HCT116 (cell line): ENCODE measurements around the gene SHISA6. TPM values are rescaled to one million over a fixed set of nuclear protein-coding genes. Genes with fewer than 3 reads are reported as not detected.

Experiments used
- ATAC-seq: fragments of 200-7000 bp; cut with Tn5 transposase; 2 replicates; pipeline ENCODE4 v1.9.1; 2020; ENCODE audit warnings: mild to moderate bottlenecking, moderate library complexity
- BruUV-seq: library from RNA; stranded (reverse); fragments of 400-500 nt; replicated peaks from 2 replicates; lab custom pipeline; 2021; lab: Mats Ljungman, UMichigan
- CTCF ChIA-PET: fragments of 300-600 bp; sonication (Branson Sonifier 250); formaldehyde crosslinking; loops from one replicate; lab custom pipeline; 2021; ENCODE audit warnings: antibody characterized with exemption; lab: Charles Lee
- POLR2A ChIA-PET: fragments of 300-600, 350-600 bp; sonication (Branson Sonifier 250); formaldehyde crosslinking; loops from one replicate; lab custom pipeline; 2021; ENCODE audit warnings: antibody characterized with exemption; lab: Charles Lee
- RAD21 ChIA-PET, 2 experiments: fragments of 300-600 bp; sonication (Branson Sonifier 250); formaldehyde crosslinking; loops; one replicate each; lab custom pipeline; 2023; ENCODE audit warnings: low total read pairs in 2 of 2; ENCODE audit not compliant: uncharacterized antibody in 2 of 2, unreplicated experiment in 2 of 2, low non-redundant PET in 1 of 2; lab: Charles Lee
- DNase-seq: peaks from one replicate; pipeline ENCODE4 v3.0.0-alpha.2; 2010; ENCODE audit warnings: low read depth, low spot score
- H2AFZ ChIP-seq: fragments of 200-600 bp; shearing (Covaris generic), sonication (generic); 2 replicates; pipeline ENCODE4 v1.6.1; 2017; ENCODE audit warnings: low read depth, mixed run types, mixed read lengths, antibody characterized with exemption, low read length; ENCODE audit not compliant: poor library complexity, severe bottlenecking
- H3K27ac ChIP-seq: 2 replicates; pipeline ENCODE4 v1.5.1; 2012; ENCODE audit warnings: low read depth, low read length
- H3K27me3 ChIP-seq: fragments of 200-600 bp; sonication (generic); 2 replicates; pipeline ENCODE4 v1.6.1; 2016; ENCODE audit warnings: mixed run types, low read length, mixed read lengths; ENCODE audit not compliant: insufficient read depth
- H3K36me3 ChIP-seq, 2 experiments: fragments of 200-500 bp in 1 of 2; fragments of 200-600 bp in 1 of 2; sonication (Bioruptor generic) in 1 of 2; sonication (generic) in 1 of 2; 2 replicates each; pipeline versions ENCODE4 v1.5.1 to v1.6.1; 2014 to 2016; ENCODE audit warnings: low read length in 2 of 2, inconsistent platforms in 1 of 2, mixed read lengths in 1 of 2, mixed run types in 1 of 2; ENCODE audit not compliant: insufficient read depth in 2 of 2, control insufficient read depth in 1 of 2
- H3K4me1 ChIP-seq, 2 experiments: fragments of 200-600 bp in 1 of 2; sonication (generic) in 1 of 2; 2 replicates each; pipeline versions ENCODE4 v1.5.1 to v1.6.1; 2012 to 2017; ENCODE audit warnings: low read length in 2 of 2, inconsistent platforms in 1 of 2, mild to moderate bottlenecking in 1 of 2, mixed read lengths in 1 of 2, mixed run types in 1 of 2, moderate library complexity in 1 of 2; ENCODE audit not compliant: insufficient read depth in 2 of 2, control insufficient read depth in 1 of 2
- H3K4me2 ChIP-seq: fragments of 200-600 bp; sonication (generic); 2 replicates; pipeline ENCODE4 v1.6.1; 2017; ENCODE audit warnings: mixed run types, low read length, mixed read lengths
- H3K4me3 ChIP-seq, 2 experiments: fragments of 200-600 bp in 1 of 2; sonication (generic) in 1 of 2; replicated peaks in 1 of 2; 2 replicates each; pipeline ENCODE4 v1.5.1; 2011 to 2016; ENCODE audit warnings: low read length in 2 of 2, control low read depth in 1 of 2, low read depth in 1 of 2, mild to moderate bottlenecking in 1 of 2, mixed read lengths in 1 of 2, mixed run types in 1 of 2
- H3K79me2 ChIP-seq: fragments of 200-600 bp; sonication (generic); 2 replicates; pipeline ENCODE4 v1.6.1; 2017; ENCODE audit warnings: mild to moderate bottlenecking, mixed run types, low read length, moderate library complexity, mixed read lengths; ENCODE audit not compliant: insufficient read depth
- H3K9ac ChIP-seq: fragments of 200-600 bp; sonication (generic); 2 replicates; pipeline ENCODE4 v1.6.1; 2016; ENCODE audit warnings: low read length, mixed read lengths
- H3K9me2 ChIP-seq: fragments of 200-600 bp; sonication (generic), shearing (Covaris generic); 2 replicates; pipeline ENCODE4 v1.6.1; 2017; ENCODE audit warnings: mixed run types, mild to moderate bottlenecking, moderate library complexity; ENCODE audit not compliant: insufficient read depth
- H3K9me3 ChIP-seq, 2 experiments: fragments of 200-500 bp in 1 of 2; fragments of 200-600 bp in 1 of 2; sonication (Bioruptor generic) in 1 of 2; sonication (generic) in 1 of 2; 2 replicates each; pipeline ENCODE4 v1.6.1; 2014 to 2017; ENCODE audit warnings: low read length in 2 of 2, mixed read lengths in 2 of 2, inconsistent platforms in 1 of 2, low read depth in 1 of 2, mild to moderate bottlenecking in 1 of 2, mixed run types in 1 of 2, moderate library complexity in 1 of 2; ENCODE audit not compliant: control insufficient read depth in 1 of 2, insufficient read depth in 1 of 2
- H4K20me1 ChIP-seq: fragments of 200-600 bp; sonication (generic), shearing (Covaris generic); 2 replicates; pipeline ENCODE4 v1.6.1; 2017; ENCODE audit warnings: mixed run types, mild to moderate bottlenecking, moderate library complexity; ENCODE audit not compliant: insufficient read depth
- ATF3 ChIP-seq: IDR thresholded peaks from 2 replicates; pipeline ENCODE4 v1.6.1; 2012
- CBX3 ChIP-seq: IDR thresholded peaks from 2 replicates; pipeline ENCODE4 v1.6.1; 2012; ENCODE audit warnings: low read depth
- CEBPB ChIP-seq: IDR thresholded peaks from 2 replicates; pipeline ENCODE4 v1.6.1; 2012; ENCODE audit warnings: low read depth
- EGR1 ChIP-seq: IDR thresholded peaks from 2 replicates; pipeline ENCODE4 v1.6.1; 2012; ENCODE audit warnings: low read depth
- EZH2phosphoT487 ChIP-seq: fragments of 200-600 bp; IDR thresholded peaks from 2 replicates; pipeline ENCODE4 v1.6.1; 2018; ENCODE audit warnings: antibody characterized with exemption, borderline replicate concordance
- FOSL1 ChIP-seq: IDR thresholded peaks from 2 replicates; pipeline ENCODE4 v1.6.1; 2012; ENCODE audit warnings: low read depth
- SIN3A ChIP-seq: IDR thresholded peaks from 2 replicates; pipeline ENCODE4 v1.6.1; 2012; ENCODE audit warnings: low read depth
- SRF ChIP-seq: IDR thresholded peaks from 2 replicates; pipeline ENCODE4 v1.6.1; 2012; ENCODE audit warnings: low read depth
- TCF7L2 ChIP-seq: IDR thresholded peaks from 2 replicates; pipeline ENCODE4 v1.7.0; 2011; ENCODE audit warnings: borderline replicate concordance, inconsistent platforms; ENCODE audit not compliant: insufficient read depth, insufficient read length; ENCODE audit errors: extremely low read depth
- YY1 ChIP-seq: IDR thresholded peaks from 2 replicates; pipeline ENCODE4 v1.6.1; 2011; ENCODE audit warnings: low read length, low read depth, moderate library complexity, mild to moderate bottlenecking; ENCODE audit not compliant: insufficient replicate concordance; ENCODE audit errors: extremely low read depth
- ZNF274 ChIP-seq: fragments of 200-500 bp; sonication (Bioruptor generic); IDR thresholded peaks from 2 replicates; pipeline ENCODE4 v1.6.1; 2014; ENCODE audit warnings: mild to moderate bottlenecking, low read depth, low read length, inconsistent platforms
- intact Hi-C: fragments of 100-400 bp; cut with micrococcal nuclease; formaldehyde crosslinking; loops from 2 replicates; pipeline ENCODE4 v1.10.0; 2022
- total RNA-seq: library from RNA; stranded (reverse); gene quantifications from one replicate; pipeline ENCODE4 v1.2.1, GENCODE V29; 2021; ENCODE audit not compliant: unreplicated experiment
- TF ChIP-seq, protein P1 (sequence below), 3 experiments: fragments of 200-600 bp in 1 of 3; sonication (generic) in 1 of 3; IDR thresholded peaks in 2 of 3; conservative IDR thresholded peaks in 1 of 3; 2 replicates each; pipeline ENCODE4 v1.5.1; 2012 to 2017; ENCODE audit warnings: low read depth in 2 of 3, low read length in 2 of 3, antibody characterized with exemption in 1 of 3, borderline replicate concordance in 1 of 3, control low read depth in 1 of 3, mild to moderate bottlenecking in 1 of 3, mixed read lengths in 1 of 3, mixed run types in 1 of 3, moderate library complexity in 1 of 3; ENCODE audit not compliant: insufficient read depth in 1 of 3

The SHISA6 gene
- total RNA-seq, 1 experiment from 2014 or later = not detected

DNA sequence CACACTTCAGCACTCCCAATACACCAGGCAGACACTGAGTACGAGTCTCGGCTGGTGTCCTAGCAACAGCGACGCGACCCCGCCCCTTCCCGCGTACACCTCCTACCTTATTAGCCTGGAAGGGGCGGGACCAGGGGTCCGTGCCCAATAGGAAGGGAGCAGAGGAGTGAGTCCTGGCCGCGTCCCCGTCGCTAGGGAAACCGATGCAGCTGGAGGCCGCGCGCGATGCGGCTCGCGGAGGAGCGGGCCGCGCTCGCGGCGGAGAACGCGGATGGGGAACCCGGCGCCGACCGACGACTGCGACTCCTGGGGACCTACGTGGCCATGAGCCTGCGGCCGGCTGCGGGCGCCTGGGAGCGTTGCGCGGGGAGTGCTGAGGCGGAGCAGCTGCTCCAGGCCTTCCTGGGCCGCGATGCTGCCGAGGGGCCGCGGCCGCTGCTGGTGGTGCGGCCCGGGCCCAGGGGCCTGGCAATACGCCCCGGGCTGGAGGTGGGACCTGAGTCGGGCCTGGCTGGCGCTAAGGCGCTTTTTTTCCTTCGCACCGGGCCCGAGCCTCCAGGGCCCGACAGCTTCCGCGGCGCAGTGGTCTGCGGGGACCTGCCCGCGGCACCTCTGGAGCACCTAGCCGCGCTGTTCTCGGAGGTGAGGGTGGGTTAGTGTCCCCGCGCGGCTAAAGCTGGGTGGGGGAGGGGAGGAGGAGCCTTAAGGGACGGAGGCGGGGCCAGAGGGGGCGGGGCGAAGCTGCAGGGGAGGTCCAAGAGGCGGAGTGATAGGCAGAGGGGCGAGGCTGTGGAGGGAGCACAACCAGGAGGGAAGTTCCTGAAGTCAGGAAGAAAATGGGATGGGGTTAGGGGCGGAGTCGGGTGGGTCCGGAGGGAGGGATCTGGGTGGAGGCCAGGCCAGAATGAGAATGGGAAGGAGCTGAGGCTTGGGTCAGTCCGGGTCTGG is 357.5 kb downstream of the SHISA6 start, which contains the start of gene DNAH9 (continued):
- TF ChIP-seq, protein P1, sequence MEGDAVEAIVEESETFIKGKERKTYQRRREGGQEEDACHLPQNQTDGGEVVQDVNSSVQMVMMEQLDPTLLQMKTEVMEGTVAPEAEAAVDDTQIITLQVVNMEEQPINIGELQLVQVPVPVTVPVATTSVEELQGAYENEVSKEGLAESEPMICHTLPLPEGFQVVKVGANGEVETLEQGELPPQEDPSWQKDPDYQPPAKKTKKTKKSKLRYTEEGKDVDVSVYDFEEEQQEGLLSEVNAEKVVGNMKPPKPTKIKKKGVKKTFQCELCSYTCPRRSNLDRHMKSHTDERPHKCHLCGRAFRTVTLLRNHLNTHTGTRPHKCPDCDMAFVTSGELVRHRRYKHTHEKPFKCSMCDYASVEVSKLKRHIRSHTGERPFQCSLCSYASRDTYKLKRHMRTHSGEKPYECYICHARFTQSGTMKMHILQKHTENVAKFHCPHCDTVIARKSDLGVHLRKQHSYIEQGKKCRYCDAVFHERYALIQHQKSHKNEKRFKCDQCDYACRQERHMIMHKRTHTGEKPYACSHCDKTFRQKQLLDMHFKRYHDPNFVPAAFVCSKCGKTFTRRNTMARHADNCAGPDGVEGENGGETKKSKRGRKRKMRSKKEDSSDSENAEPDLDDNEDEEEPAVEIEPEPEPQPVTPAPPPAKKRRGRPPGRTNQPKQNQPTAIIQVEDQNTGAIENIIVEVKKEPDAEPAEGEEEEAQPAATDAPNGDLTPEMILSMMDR (IDR thresholded peaks at IDR 0.05 in 2 of 3, conservative IDR thresholded peaks at IDR 0.05 in 1 of 3; ENCODE audit: borderline replicate concordance in 1 of 3, insufficient read depth in 1 of 3, low read depth in 2 of 3, low read length in 2 of 3) = no peak
- no peak for TF ChIP-seq FOSL1

DNA sequence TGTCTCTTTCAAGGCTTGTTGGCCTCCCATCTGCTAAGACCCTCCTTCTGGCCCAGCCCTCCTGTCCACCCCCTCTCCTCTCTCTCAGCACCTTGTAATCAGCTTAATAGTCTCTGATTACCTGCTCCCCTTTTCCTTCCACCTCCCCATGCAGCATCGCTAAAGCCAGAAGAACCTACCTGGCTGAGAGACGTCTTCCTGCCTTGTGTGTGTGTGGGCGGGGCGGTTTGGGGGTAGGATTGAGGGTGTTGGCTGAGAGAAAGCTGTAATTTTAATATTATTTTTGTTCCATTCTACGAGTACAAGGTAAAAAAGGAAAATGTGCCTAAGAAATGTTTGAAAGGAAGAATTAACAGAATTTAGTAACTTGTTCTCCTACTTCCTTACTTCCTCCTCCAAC is 360.6 kb downstream of the SHISA6 start:
- intact Hi-C loops = no loop called here
- no peaks in the 10 kb centered on the region for H3K27me3 ChIP-seq
- DNase-seq (no peak), ATAC-seq (no peak)
- H3K4me3 ChIP-seq = no peak overlapping the region
- H3K9me2 ChIP-seq = no peaks in the 10 kb centered on the region
- peaks cover 0 to 8% of the 10 kb centered on the region in 2 experiments; a peak in 1 of 4 replicates for H3K9me3 ChIP-seq
- RAD21 ChIA-PET = no interaction called here
- H4K20me1 ChIP-seq = no peaks in the 10 kb centered on the region
- no peaks in the 10 kb centered on the region for H3K4me1 ChIP-seq
- H3K36me3 ChIP-seq = no peaks in the 10 kb centered on the region
- no peak overlapping the region for H3K4me2 ChIP-seq
- no peak overlapping the region for H2AFZ ChIP-seq
- no peak overlapping the region for H3K27ac ChIP-seq
- no TSS peak for BruUV-seq
- POLR2A ChIA-PET = no interaction called here
- CTCF ChIA-PET = no interaction called here
- no peak overlapping the region for H3K9ac ChIP-seq
- no peaks in the 10 kb centered on the region for H3K79me2 ChIP-seq
- no peak for TF ChIP-seq CBX3
- no peak for TF ChIP-seq ATF3
- no peak for TF ChIP-seq FOSL1
- TF ChIP-seq SIN3A = no peak
- TF ChIP-seq CEBPB = no peak
- no peak for TF ChIP-seq YY1
- TF ChIP-seq EZH2phosphoT487 = no peak
- no peak for TF ChIP-seq EGR1
- TF ChIP-seq ZNF274 = no peak
- TF ChIP-seq SRF = no peak
- TF ChIP-seq TCF7L2 = no peak
